Activated T-cell treated with anti-CD3 and anti-CD28 coated beads, Interleukin-2, amount 50 U/mL, for 48 hours (primary cell): ENCODE measurements around the gene RNF14.
"Not testable (repeated sequence)": the region's sequence is repeated elsewhere in the genome, so short reads cannot be mapped to it uniquely, and the experiment has no call there.

Experiments used
- DNase-seq, 2 experiments: peaks; one replicate each; pipeline ENCODE4 v3.0.0-alpha.2; 2020

RNF14 gene

GRCh38 chr5:142016556-142016955 lies 47.7 kb downstream of the RNF14 start:
- peak; percentile 56 to 64 for DNase-seq

GRCh38 chr5:142017832-142018427 lies 49.0 kb downstream of the RNF14 start:
- peak; percentile 50 to 52 for DNase-seq

- DNase-seq: no peak
These were observed 51.3 kb downstream of the RNF14 start for GRCh38 chr5:142020122-142020659.

- DNase-seq: no peak
These were observed 54.9 kb downstream of the RNF14 start for GRCh38 chr5:142023836-142024235.

- DNase-seq: peak; percentile 88 to 90
These were observed 55.9 kb downstream of the RNF14 start for GRCh38 chr5:142024771-142025304.

- DNase-seq: no peak
These were observed 56.7 kb downstream of the RNF14 start for GRCh38 chr5:142025637-142026036.

GRCh38 chr5:142032150-142032549 lies 63.2 kb downstream of the RNF14 start:
- DNase-seq: no peak

GRCh38 chr5:142032747-142033631 lies 64.1 kb downstream of the RNF14 start:
- no peak for DNase-seq

- not testable (repeated sequence) for DNase-seq
These were observed 65.0 kb downstream of the RNF14 start for GRCh38 chr5:142033632-142034567.

GRCh38 chr5:142034994-142035393 lies 66.1 kb downstream of the RNF14 start:
- DNase-seq: no peak

GRCh38 chr5:142036918-142037317 lies 68.0 kb downstream of the RNF14 start:
- DNase-seq: no peak

- DNase-seq: not testable (repeated sequence)
These were observed 68.7 kb downstream of the RNF14 start for GRCh38 chr5:142037599-142037998.

GRCh38 chr5:142038735-142039134 lies 69.8 kb downstream of the RNF14 start:
- no peak for DNase-seq
